Measurements from ENCODE around the gene REEP2. TPM values are rescaled to one million over a fixed set of nuclear protein-coding genes. Genes with fewer than 3 reads are reported as not detected.
"Not testable (repeated sequence)": the region's sequence is repeated elsewhere in the genome, so short reads cannot be mapped to it uniquely, and the experiment has no call there.

Gene REEP2
- total and polyA plus RNA-seq, 2 donors = 5.3 to 17.6 TPM

DNA sequence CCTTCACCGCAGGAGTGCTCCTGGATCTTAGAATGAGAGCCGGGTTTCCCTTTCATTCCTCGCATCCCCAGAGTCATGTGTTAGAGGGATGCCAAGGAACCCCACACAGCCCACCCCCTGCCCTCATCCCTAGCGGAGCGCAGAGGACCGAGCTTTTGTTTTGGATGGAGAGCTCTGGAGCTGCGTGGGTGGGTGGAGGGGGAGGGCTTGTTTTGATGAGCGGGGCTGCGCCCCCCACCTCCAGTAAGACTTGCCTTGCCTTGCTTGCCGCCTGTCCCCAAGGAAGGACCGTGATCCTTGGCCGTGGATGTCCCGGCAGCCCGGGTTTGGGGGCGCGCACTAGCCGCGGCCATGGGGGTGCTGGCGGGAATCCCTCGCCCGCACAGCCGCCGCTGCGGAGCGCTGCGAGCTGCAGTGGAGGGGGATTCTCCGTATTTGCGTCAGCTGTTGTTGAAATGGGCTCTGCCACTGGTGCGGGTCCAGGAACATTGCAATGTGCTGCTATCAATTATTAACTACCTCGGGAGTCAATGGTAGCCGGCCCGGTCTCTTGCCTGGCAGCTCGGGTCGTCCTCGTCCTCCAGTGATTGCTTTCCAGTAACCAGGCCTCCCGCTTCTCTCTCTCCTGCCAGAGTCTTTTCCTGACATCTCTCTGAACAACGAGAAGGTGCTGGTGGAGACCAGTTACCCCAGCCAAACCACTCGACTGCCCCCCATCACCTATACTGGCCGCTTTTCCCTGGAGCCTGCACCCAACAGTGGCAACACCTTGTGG is 27.5 kb downstream of the REEP2 start:
- 15% methylated on average over 39 of the region's 39 CpGs for WGBS
- peaks cover 2% of the 10 kb centered on the region for H3K4me1 ChIP-seq (ENCODE audit: insufficient read depth)
- H3K4me3 ChIP-seq (ENCODE audit: low read depth, low read length) = peak overlapping the region; percentile 46
- DNase-seq (ENCODE audit: extremely low spot score) = no peak
- H3K27ac ChIP-seq (ENCODE audit: low read depth) = no peak overlapping the region
- H3K36me3 ChIP-seq (ENCODE audit: insufficient read depth) = no peaks in the 10 kb centered on the region

DNA sequence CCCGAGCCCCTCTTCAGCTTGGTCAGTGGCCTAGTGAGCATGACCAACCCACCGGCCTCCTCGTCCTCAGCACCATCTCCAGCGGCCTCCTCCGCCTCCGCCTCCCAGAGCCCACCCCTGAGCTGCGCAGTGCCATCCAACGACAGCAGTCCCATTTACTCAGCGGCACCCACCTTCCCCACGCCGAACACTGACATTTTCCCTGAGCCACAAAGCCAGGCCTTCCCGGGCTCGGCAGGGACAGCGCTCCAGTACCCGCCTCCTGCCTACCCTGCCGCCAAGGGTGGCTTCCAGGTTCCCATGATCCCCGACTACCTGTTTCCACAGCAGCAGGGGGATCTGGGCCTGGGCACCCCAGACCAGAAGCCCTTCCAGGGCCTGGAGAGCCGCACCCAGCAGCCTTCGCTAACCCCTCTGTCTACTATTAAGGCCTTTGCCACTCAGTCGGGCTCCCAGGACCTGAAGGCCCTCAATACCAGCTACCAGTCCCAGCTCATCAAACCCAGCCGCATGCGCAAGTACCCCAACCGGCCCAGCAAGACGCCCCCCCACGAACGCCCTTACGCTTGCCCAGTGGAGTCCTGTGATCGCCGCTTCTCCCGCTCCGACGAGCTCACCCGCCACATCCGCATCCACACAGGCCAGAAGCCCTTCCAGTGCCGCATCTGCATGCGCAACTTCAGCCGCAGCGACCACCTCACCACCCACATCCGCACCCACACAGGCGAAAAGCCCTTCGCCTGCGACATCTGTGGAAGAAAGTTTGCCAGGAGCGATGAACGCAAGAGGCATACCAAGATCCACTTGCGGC is 28.2 kb downstream of the REEP2 start:
- Histone ChIP-seq H3K36me3 (ENCODE audit: insufficient read depth) (no peaks in the 10 kb centered on the region), H3K27ac (ENCODE audit: low read depth) (no peak overlapping the region), H3K4me3 (ENCODE audit: low read depth, low read length) (no peak overlapping the region), H3K4me1 (ENCODE audit: insufficient read depth) (peaks cover 2% of the 10 kb centered on the region)
- WGBS = 94% methylated on average over 45 of the region's 45 CpGs
- DNase-seq (ENCODE audit: extremely low spot score) = no peak

DNA sequence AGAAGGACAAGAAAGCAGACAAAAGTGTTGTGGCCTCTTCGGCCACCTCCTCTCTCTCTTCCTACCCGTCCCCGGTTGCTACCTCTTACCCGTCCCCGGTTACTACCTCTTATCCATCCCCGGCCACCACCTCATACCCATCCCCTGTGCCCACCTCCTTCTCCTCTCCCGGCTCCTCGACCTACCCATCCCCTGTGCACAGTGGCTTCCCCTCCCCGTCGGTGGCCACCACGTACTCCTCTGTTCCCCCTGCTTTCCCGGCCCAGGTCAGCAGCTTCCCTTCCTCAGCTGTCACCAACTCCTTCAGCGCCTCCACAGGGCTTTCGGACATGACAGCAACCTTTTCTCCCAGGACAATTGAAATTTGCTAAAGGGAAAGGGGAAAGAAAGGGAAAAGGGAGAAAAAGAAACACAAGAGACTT is 28.9 kb downstream of the REEP2 start:
- DNase-seq (ENCODE audit: extremely low spot score) = no peak
- H3K27ac ChIP-seq (ENCODE audit: low read depth) = no peak overlapping the region
- H3K4me3 ChIP-seq (ENCODE audit: low read depth, low read length) = no peak overlapping the region
- 88% methylated on average over 14 of the region's 14 CpGs for WGBS
- H3K36me3 ChIP-seq (ENCODE audit: insufficient read depth) = no peaks in the 10 kb centered on the region
- peaks cover 4% of the 10 kb centered on the region for H3K4me1 ChIP-seq (ENCODE audit: insufficient read depth)

DNA sequence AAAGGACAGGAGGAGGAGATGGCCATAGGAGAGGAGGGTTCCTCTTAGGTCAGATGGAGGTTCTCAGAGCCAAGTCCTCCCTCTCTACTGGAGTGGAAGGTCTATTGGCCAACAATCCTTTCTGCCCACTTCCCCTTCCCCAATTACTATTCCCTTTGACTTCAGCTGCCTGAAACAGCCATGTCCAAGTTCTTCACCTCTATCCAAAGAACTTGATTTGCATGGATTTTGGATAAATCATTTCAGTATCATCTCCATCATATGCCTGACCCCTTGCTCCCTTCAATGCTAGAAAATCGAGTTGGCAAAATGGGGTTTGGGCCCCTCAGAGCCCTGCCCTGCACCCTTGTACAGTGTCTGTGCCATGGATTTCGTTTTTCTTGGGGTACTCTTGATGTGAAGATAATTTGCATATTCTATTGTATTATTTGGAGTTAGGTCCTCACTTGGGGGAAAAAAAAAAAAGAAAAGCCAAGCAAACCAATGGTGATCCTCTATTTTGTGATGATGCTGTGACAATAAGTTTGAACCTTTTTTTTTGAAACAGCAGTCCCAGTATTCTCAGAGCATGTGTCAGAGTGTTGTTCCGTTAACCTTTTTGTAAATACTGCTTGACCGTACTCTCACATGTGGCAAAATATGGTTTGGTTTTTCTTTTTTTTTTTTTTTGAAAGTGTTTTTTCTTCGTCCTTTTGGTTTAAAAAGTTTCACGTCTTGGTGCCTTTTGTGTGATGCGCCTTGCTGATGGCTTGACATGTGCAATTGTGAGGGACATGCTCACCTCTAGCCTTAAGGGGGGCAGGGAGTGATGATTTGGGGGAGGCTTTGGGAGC is 29.5 kb downstream of the REEP2 start:
- H3K4me1 ChIP-seq (ENCODE audit: insufficient read depth) = peaks cover 4% of the 10 kb centered on the region
- no peaks in the 10 kb centered on the region for H3K36me3 ChIP-seq (ENCODE audit: insufficient read depth)
- H3K4me3 ChIP-seq (ENCODE audit: low read depth, low read length) = no peak overlapping the region
- H3K27ac ChIP-seq (ENCODE audit: low read depth) = no peak overlapping the region
- DNase-seq (ENCODE audit: extremely low spot score) = no peak
- 91% methylated on average over 7 of the region's 7 CpGs for WGBS

DNA sequence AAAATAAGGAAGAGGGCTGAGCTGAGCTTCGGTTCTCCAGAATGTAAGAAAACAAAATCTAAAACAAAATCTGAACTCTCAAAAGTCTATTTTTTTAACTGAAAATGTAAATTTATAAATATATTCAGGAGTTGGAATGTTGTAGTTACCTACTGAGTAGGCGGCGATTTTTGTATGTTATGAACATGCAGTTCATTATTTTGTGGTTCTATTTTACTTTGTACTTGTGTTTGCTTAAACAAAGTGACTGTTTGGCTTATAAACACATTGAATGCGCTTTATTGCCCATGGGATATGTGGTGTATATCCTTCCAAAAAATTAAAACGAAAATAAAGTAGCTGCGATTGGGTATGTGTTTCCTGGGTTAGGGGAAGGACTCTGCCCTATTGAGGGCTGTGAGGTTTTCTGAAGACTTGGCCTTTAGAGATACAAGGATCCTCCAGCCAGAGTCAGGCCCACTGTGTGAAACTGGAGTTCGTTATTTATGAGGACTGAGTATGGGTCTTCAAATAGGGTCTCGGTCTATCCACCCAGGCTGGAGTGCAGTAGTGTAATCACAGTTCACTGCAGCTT is 30.2 kb downstream of the REEP2 start:
- Histone ChIP-seq H3K36me3 (ENCODE audit: insufficient read depth) (no peaks in the 10 kb centered on the region), H3K4me1 (ENCODE audit: insufficient read depth) (peaks cover 4% of the 10 kb centered on the region), H3K4me3 (ENCODE audit: low read depth, low read length) (no peak overlapping the region), H3K27ac (ENCODE audit: low read depth) (no peak overlapping the region)
- 90% methylated on average over 8 of the region's 8 CpGs for WGBS
- no peak for DNase-seq (ENCODE audit: extremely low spot score)

DNA sequence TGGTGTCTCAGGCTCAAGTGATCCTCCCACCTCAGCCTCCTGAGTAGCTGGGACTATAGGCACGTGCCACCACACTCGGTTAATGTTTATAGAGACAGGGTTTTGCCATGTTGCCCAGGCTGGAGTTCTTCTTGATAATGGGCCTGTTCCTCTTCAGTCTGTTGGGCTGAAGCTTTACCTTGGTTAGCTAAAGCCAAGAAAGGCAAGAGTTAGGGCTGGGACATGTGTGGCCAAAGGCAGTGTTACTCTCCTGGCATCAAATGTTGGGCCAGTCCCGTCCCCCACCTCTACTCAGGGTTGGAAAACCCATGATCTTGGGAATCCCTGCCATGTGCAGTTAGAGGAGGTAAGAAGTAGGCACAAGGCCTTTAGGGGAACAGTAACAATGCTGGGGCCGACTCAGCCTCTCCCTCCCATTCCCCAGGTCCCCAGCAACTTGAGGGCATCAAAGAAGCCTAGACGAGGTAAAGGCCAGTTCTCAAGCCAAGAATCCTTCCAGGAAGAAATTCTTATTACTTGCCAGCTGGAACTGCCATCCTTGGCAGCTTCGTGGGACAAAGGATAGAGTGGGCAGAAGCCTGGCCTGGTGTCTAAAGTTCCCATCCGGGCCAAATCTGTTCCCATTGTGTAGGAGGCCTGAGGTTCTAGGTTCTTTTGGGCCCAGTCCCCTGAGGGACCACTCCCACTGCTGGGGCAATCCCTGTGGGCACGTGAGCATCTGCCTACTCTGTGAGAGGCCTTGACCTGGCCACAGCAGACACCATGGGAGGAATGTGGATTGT is 30.9 kb downstream of the REEP2 start:
- H3K4me3 ChIP-seq (ENCODE audit: low read depth, low read length) = no peak overlapping the region
- no peak overlapping the region for H3K27ac ChIP-seq (ENCODE audit: low read depth)
- peaks cover 4% of the 10 kb centered on the region for H3K4me1 ChIP-seq (ENCODE audit: insufficient read depth)
- DNase-seq (ENCODE audit: extremely low spot score) = peak; percentile 70
- 71% methylated on average over 8 of the region's 8 CpGs for WGBS
- no peaks in the 10 kb centered on the region for H3K36me3 ChIP-seq (ENCODE audit: insufficient read depth)

DNA sequence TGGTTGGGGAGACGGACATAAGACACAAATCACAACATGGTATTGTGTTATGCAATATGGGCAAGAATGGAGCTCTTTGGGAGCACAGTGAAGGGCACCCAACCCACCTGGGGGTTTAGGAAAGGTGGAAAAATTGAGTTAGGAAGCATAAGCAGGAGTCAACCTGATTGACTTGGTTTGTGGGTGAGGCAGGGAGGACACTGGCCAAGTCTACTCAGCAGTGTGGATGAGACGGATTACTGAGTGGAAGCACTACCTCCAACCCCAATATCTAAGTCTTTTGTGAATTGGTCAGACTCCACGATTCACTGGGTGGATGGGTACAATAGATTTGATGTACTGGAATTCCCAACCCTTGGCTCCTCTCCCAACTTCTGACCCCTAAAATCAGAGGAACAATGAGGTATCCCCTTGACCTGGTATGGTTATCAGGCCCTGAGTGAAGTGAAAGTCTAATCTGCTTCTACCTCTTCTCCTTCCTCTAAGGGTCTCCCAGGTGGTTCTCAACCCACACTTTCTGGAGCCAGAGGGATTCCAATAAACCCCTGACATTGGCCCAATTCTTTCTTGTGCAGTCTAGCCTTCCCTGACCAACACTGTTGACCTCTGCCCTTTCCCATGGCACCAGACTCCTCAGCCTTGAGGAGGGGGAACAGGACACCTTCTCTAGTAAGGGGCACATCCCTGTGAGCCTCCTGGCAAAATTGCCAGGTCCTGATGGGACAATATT is 31.6 kb downstream of the REEP2 start:
- no peak overlapping the region for H3K27ac ChIP-seq (ENCODE audit: low read depth)
- DNase-seq (ENCODE audit: extremely low spot score) = no peak

DNA sequence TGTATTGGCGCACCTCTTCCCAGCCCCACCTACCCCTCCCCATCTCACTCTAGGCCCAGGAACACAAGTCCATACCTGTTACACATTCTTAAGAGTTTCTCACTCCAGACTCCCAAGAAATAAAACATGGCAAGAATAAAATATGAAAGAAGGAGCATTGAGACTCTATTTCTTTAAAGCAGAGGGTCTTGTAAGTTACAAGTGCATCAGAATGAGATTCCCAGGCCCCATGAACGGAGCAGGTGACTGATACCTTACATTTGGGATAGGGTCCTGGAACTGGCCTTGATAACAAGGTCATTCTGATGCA is 32.1 kb downstream of the REEP2 start:
- Histone ChIP-seq H3K27ac (ENCODE audit: low read depth) (no peak overlapping the region), H3K4me3 (ENCODE audit: low read depth, low read length) (no peak overlapping the region), H3K36me3 (ENCODE audit: insufficient read depth) (no peaks in the 10 kb centered on the region), H3K4me1 (ENCODE audit: insufficient read depth) (peaks cover 4% of the 10 kb centered on the region)
- 84% methylated on average over 2 of the region's 2 CpGs for WGBS
- no peak for DNase-seq (ENCODE audit: extremely low spot score)

More for the DNA sequence above, 31.6 kb downstream of the REEP2 start:
- Histone ChIP-seq H3K36me3 (ENCODE audit: insufficient read depth) (no peaks in the 10 kb centered on the region), H3K4me3 (ENCODE audit: low read depth, low read length) (no peak overlapping the region), H3K4me1 (ENCODE audit: insufficient read depth) (peaks cover 4% of the 10 kb centered on the region)
- 77% methylated on average over 3 of the region's 3 CpGs for WGBS

DNA sequence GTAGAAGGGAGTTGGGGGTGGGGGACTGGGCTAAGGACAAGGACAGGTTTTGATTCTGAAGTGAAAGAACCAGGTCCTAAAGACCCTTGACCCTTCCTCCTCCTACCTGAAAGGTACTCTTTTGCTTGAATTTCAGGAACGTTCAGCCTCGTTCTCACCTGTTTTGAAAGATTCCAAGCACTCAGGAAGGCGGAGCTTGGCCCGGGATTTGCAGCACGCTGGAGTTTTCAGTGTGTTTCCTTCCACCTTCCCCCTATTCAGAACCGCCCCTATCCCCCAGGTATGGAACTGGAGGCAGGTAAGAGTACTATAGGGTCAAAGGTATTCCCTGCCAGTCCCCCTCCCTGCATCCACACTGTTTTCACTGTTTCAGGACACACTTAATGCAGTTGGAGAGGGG is 33.5 kb downstream of the REEP2 start:
- H3K36me3 ChIP-seq (ENCODE audit: insufficient read depth) = no peaks in the 10 kb centered on the region
- no peak overlapping the region for H3K4me3 ChIP-seq (ENCODE audit: low read depth, low read length)
- peaks cover 4% of the 10 kb centered on the region for H3K4me1 ChIP-seq (ENCODE audit: insufficient read depth)
- DNase-seq (ENCODE audit: extremely low spot score) = no peak
- 40% methylated on average over 6 of the region's 6 CpGs for WGBS
- H3K27ac ChIP-seq (ENCODE audit: low read depth) = no peak overlapping the region

DNA sequence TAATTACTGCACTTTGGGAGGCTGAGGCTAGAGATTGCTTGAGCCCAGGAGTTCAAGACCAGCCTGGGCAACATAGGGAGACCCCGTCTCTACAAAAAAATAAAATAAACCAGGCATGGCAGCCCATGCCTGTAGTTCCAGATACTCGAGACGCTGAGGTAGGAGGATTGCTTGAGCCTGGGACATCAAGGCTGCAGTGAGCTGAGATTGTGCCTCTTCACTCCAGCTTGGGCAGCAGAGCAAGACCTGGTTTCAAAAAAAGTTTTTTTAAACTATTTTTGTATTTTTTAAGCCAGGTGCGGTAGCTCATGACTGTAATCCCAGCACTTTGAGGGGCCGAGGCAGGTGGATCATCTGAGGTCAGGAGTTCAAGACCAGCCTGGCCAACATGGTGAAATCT is 34.3 kb downstream of the REEP2 start:
- H3K36me3 ChIP-seq (ENCODE audit: insufficient read depth); H3K4me1 ChIP-seq (ENCODE audit: insufficient read depth); DNase-seq (ENCODE audit: extremely low spot score); H3K4me3 ChIP-seq (ENCODE audit: low read depth, low read length); H3K27ac ChIP-seq (ENCODE audit: low read depth): not testable (repeated sequence)
- WGBS = 88% methylated on average over 5 of the region's 5 CpGs

DNA sequence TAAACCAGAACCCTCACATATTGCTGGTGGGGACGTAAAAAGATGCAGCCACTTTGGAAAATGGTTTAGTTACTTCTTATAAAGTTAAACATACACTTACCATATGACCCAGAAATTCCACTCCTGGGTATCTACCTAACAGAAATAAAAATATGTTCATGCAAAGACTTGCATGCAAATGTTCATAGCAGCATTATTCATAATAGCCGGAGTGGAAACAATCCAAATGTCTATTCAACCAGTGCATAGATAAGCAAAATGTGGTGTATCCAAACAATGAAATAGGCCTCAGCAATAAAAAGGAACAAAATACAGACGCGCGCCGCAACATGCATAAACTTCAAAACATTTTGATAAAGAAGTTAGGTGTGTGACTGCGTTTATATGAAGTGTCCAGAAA is 38.1 kb downstream of the REEP2 start:
- DNase-seq (ENCODE audit: extremely low spot score) = no peak
- WGBS = 58% methylated on average over 7 of the region's 7 CpGs
- no peaks in the 10 kb centered on the region for H3K36me3 ChIP-seq (ENCODE audit: insufficient read depth)

DNA sequence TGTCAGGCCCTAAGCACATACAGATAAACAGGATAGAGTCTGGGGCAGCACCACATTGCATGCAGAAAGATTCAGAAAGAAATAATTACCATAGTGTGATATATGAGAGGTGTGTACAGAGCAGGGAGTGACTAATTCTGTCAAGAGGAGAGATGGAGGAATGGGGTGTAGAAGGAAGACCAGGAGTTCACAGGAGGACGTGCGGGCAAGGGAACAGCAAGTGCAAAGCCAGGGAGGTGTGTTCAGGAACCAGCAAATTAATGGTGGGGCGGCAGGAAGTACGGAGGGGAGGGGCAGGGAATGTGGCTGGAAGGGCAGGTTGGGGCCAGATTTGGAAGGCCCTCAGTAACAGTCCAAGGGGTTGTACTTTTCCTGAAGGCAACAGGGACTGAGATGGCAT is 43.8 kb downstream of the REEP2 start:
- H3K27ac ChIP-seq (ENCODE audit: low read depth) = no peak overlapping the region
- WGBS = 72% methylated on average over 4 of the region's 4 CpGs
- DNase-seq (ENCODE audit: extremely low spot score) = no peak
- H3K36me3 ChIP-seq (ENCODE audit: insufficient read depth) = no peaks in the 10 kb centered on the region
- no peak overlapping the region for H3K4me3 ChIP-seq (ENCODE audit: low read depth, low read length)
- no peaks in the 10 kb centered on the region for H3K4me1 ChIP-seq (ENCODE audit: insufficient read depth)

More for the DNA sequence above, 38.1 kb downstream of the REEP2 start:
- Histone ChIP-seq H3K4me3 (ENCODE audit: low read depth, low read length) (no peak overlapping the region), H3K4me1 (ENCODE audit: insufficient read depth) (peaks cover 2% of the 10 kb centered on the region), H3K27ac (ENCODE audit: low read depth) (no peak overlapping the region)
